ENCODE measurements around the gene CCDC9.

Gene CCDC9

GRCh38 chr19:47210689-47211316, 45.5 kb upstream of the CCDC9 start:
- peaks cover 35% of the 10 kb centered on the region for H3K36me3 ChIP-seq (replicated peaks; ENCODE audit: low read depth, low read length)
- H2AFZ ChIP-seq (ENCODE audit: low read depth, low read length), result no peak overlapping the region
- TF ChIP-seq EZH2phosphoT487 (IDR thresholded peaks at IDR 0.05; ENCODE audit: low read depth) (no peak), CTCF (IDR thresholded peaks at IDR 0.05; ENCODE audit: low read depth, low read length) (peak; percentile 80)
- H3K27ac ChIP-seq (ENCODE audit: low read length), result peak overlapping the region; percentile 47
- no peaks in the 10 kb centered on the region for H3K9me3 ChIP-seq (ENCODE audit: insufficient read depth, low read length)
- no peaks in the 10 kb centered on the region for H3K27me3 ChIP-seq (ENCODE audit: low read depth, low read length)
- no peaks in the 10 kb centered on the region for H3K79me2 ChIP-seq (ENCODE audit: low read length)
- peak overlapping the region; percentile 33; the same call in 1 of the 2 replicates for H3K4me2 ChIP-seq (ENCODE audit: low read length)
- H3K9ac ChIP-seq (ENCODE audit: low read length), result no peak overlapping the region
- no peak overlapping the region for H3K4me3 ChIP-seq (ENCODE audit: low read length)
- peaks cover 12% of the 10 kb centered on the region for H3K4me1 ChIP-seq (ENCODE audit: low read length)
- H4K20me1 ChIP-seq (ENCODE audit: insufficient read depth, low read length), result no peaks in the 10 kb centered on the region

GRCh38 chr19:47215581-47215980, 40.7 kb upstream of the CCDC9 start:
- H2AFZ ChIP-seq (ENCODE audit: low read depth, low read length), result no peak overlapping the region

GRCh38 chr19:47221080-47221841, 35.1 kb upstream of the CCDC9 start:
- Histone ChIP-seq H3K9ac (ENCODE audit: low read length) (no peak overlapping the region), H3K79me2 (ENCODE audit: low read length) (peaks cover 10% of the 10 kb centered on the region; the same call in 1 of the 2 replicates), H3K4me3 (ENCODE audit: low read length) (no peak overlapping the region), H3K4me1 (ENCODE audit: low read length) (peaks cover 7% of the 10 kb centered on the region), H3K27ac (ENCODE audit: low read length) (no peak overlapping the region), H2AFZ (ENCODE audit: low read depth, low read length) (no peak overlapping the region), H3K27me3 (ENCODE audit: low read depth, low read length) (no peaks in the 10 kb centered on the region), H3K9me3 (ENCODE audit: insufficient read depth, low read length) (no peaks in the 10 kb centered on the region), H3K36me3 (replicated peaks; ENCODE audit: low read depth, low read length) (peaks cover 24% of the 10 kb centered on the region), H4K20me1 (ENCODE audit: insufficient read depth, low read length) (peaks cover 18% of the 10 kb centered on the region), H3K4me2 (ENCODE audit: low read length) (no peak overlapping the region)
- TF ChIP-seq CTCF (IDR thresholded peaks at IDR 0.05; ENCODE audit: low read depth, low read length) (no peak), EZH2phosphoT487 (IDR thresholded peaks at IDR 0.05; ENCODE audit: low read depth) (no peak)

More at GRCh38 chr19:47215581-47215980, 40.7 kb upstream of the CCDC9 start:
- Histone ChIP-seq H3K4me1 (ENCODE audit: low read length) (peaks cover 5% of the 10 kb centered on the region), H3K27me3 (ENCODE audit: low read depth, low read length) (no peaks in the 10 kb centered on the region), H3K9me3 (ENCODE audit: insufficient read depth, low read length) (no peaks in the 10 kb centered on the region), H3K79me2 (ENCODE audit: low read length) (no peaks in the 10 kb centered on the region), H3K4me3 (ENCODE audit: low read length) (no peak overlapping the region), H3K27ac (ENCODE audit: low read length) (no peak overlapping the region), H3K9ac (ENCODE audit: low read length) (no peak overlapping the region), H4K20me1 (ENCODE audit: insufficient read depth, low read length) (no peaks in the 10 kb centered on the region), H3K36me3 (replicated peaks; ENCODE audit: low read depth, low read length) (peaks cover 7% of the 10 kb centered on the region), H3K4me2 (ENCODE audit: low read length) (no peak overlapping the region)
- no peak for TF ChIP-seq EZH2phosphoT487 (IDR thresholded peaks at IDR 0.05; ENCODE audit: low read depth)
- TF ChIP-seq CTCF (IDR thresholded peaks at IDR 0.05; ENCODE audit: low read depth, low read length), result no peak

GRCh38 chr19:47221890-47222289, 34.4 kb upstream of the CCDC9 start:
- H3K4me3 ChIP-seq (ENCODE audit: low read length), result no peak overlapping the region
- no peak overlapping the region for H2AFZ ChIP-seq (ENCODE audit: low read depth, low read length)
- H3K36me3 ChIP-seq (replicated peaks; ENCODE audit: low read depth, low read length), result peaks cover 24% of the 10 kb centered on the region
- H3K9ac ChIP-seq (ENCODE audit: low read length), result no peak overlapping the region
- H3K9me3 ChIP-seq (ENCODE audit: insufficient read depth, low read length), result no peaks in the 10 kb centered on the region
- no peaks in the 10 kb centered on the region for H3K27me3 ChIP-seq (ENCODE audit: low read depth, low read length)
- TF ChIP-seq EZH2phosphoT487 (IDR thresholded peaks at IDR 0.05; ENCODE audit: low read depth) (no peak), CTCF (IDR thresholded peaks at IDR 0.05; ENCODE audit: low read depth, low read length) (no peak)
- no peak overlapping the region for H3K27ac ChIP-seq (ENCODE audit: low read length)
- H3K79me2 ChIP-seq (ENCODE audit: low read length), result peaks cover 15% of the 10 kb centered on the region
- H3K4me1 ChIP-seq (ENCODE audit: low read length), result peaks cover 12% of the 10 kb centered on the region
- H4K20me1 ChIP-seq (ENCODE audit: insufficient read depth, low read length), result peaks cover 18% of the 10 kb centered on the region
- H3K4me2 ChIP-seq (ENCODE audit: low read length), result no peak overlapping the region

Data from OCI-LY3 (cell line).